OCI-LY1 (cell line): ENCODE data around the gene GCLC.

Experiments
- H2AFZ ChIP-seq: fragments of 200-600 bp; sonication (generic), shearing (Covaris generic); 2 replicates; pipeline ENCODE4 v1.6.0; 2014; ENCODE audit warnings: antibody characterized with exemption, mild to moderate bottlenecking, low read length
- H3F3A ChIP-seq: fragments of 200-600 bp; sonication (generic), shearing (Covaris generic); 2 replicates; pipeline ENCODE4 v1.6.0; 2014; ENCODE audit warnings: mild to moderate bottlenecking, antibody characterized with exemption, low read length, moderate library complexity; ENCODE audit not compliant: insufficient read depth
- H3K27ac ChIP-seq: fragments of 200-600 bp; sonication (generic); 2 replicates; pipeline ENCODE4 v1.5.1; 2014; ENCODE audit warnings: low read length, mixed run types, mild to moderate bottlenecking, low read depth; ENCODE audit not compliant: poor library complexity, severe bottlenecking
- H3K27me3 ChIP-seq: fragments of 200-600 bp; sonication (generic); 2 replicates; pipeline ENCODE4 v1.6.0; 2014; ENCODE audit warnings: antibody characterized with exemption, mild to moderate bottlenecking, low read length, moderate library complexity; ENCODE audit not compliant: insufficient read depth
- H3K36me3 ChIP-seq: fragments of 200-600 bp; sonication (generic); 2 replicates; pipeline ENCODE4 v1.6.1; 2014; ENCODE audit warnings: mild to moderate bottlenecking, antibody characterized with exemption, low read length, moderate library complexity, mixed read lengths; ENCODE audit not compliant: insufficient read depth
- H3K4me1 ChIP-seq: fragments of 200-600 bp; sonication (generic); 2 replicates; pipeline ENCODE4 v1.5.1; 2014; ENCODE audit warnings: mild to moderate bottlenecking, low read length, moderate library complexity; ENCODE audit not compliant: insufficient read depth, severe bottlenecking
- H3K4me2 ChIP-seq: fragments of 200-600 bp; sonication (generic), shearing (Covaris generic); 2 replicates; pipeline ENCODE4 v1.6.1; 2014; ENCODE audit warnings: low read length
- H3K4me3 ChIP-seq: fragments of 200-600 bp; sonication (generic); 2 replicates; pipeline ENCODE4 v1.5.1; 2014; ENCODE audit warnings: low read length, low read depth, mild to moderate bottlenecking, mixed read lengths; ENCODE audit not compliant: poor library complexity, severe bottlenecking
- H3K79me2 ChIP-seq: fragments of 200-600 bp; shearing (Covaris generic); 2 replicates; pipeline ENCODE4 v1.6.1; 2016; ENCODE audit warnings: mixed run types, low read length, mixed read lengths; ENCODE audit not compliant: insufficient read depth
- H3K9ac ChIP-seq: fragments of 200-600 bp; sonication (generic), shearing (Covaris generic); 2 replicates; pipeline ENCODE4 v1.6.1; 2014; ENCODE audit warnings: mild to moderate bottlenecking, low read length, mixed read lengths
- H3K9me2 ChIP-seq: fragments of 200-600 bp; sonication (generic), shearing (Covaris generic); 2 replicates; pipeline ENCODE4 v1.6.1; 2014; ENCODE audit warnings: low read depth, mild to moderate bottlenecking, low read length, mixed read lengths
- H3K9me3 ChIP-seq: fragments of 200-600 bp; shearing (Covaris generic); 2 replicates; pipeline ENCODE4 v1.6.1; 2014; ENCODE audit warnings: low read length, mixed read lengths
- H4K20me1 ChIP-seq: fragments of 200-600 bp; sonication (generic), shearing (Covaris generic); 2 replicates; pipeline ENCODE4 v1.6.0; 2016; ENCODE audit warnings: mild to moderate bottlenecking, low read length; ENCODE audit not compliant: insufficient read depth
- EZH2 ChIP-seq: fragments of 200-600 bp; sonication (generic), shearing (Covaris generic); IDR thresholded peaks from 2 replicates; pipeline ENCODE4 v1.8.0; 2017; ENCODE audit warnings: borderline replicate concordance, mixed run types, mild to moderate bottlenecking, antibody characterized with exemption, low read length, moderate library complexity, mixed read lengths
- TF ChIP-seq, protein P1 (sequence below): fragments of 200-600 bp; sonication (generic), shearing (Covaris generic); IDR thresholded peaks from 2 replicates; pipeline ENCODE4 v1.5.1; 2017; ENCODE audit warnings: mild to moderate bottlenecking, antibody characterized with exemption, low read length, moderate library complexity, mixed read lengths

GCLC gene

DNA sequence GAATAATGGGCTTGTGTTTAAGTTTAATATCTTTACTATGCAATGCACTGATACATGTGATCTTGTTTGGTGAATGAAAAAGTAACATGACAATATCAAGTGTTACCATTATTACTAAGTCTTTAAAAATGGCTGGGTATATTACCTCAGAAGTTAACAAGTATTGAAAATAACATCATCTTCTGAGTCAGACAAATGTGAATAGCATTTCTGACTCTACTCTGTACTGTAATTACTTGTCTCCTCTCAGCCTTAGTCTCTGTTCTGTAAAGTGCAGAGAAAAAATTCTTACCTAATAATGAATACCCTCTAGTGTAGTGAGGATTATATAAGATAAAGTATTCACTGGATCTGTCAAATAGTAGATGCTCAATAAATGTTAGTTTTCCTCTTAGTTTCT is 47.0 kb upstream of the GCLC start:
- no peak overlapping the region for H3K9ac ChIP-seq
- no peak for TF ChIP-seq EZH2
- TF ChIP-seq, protein P1, sequence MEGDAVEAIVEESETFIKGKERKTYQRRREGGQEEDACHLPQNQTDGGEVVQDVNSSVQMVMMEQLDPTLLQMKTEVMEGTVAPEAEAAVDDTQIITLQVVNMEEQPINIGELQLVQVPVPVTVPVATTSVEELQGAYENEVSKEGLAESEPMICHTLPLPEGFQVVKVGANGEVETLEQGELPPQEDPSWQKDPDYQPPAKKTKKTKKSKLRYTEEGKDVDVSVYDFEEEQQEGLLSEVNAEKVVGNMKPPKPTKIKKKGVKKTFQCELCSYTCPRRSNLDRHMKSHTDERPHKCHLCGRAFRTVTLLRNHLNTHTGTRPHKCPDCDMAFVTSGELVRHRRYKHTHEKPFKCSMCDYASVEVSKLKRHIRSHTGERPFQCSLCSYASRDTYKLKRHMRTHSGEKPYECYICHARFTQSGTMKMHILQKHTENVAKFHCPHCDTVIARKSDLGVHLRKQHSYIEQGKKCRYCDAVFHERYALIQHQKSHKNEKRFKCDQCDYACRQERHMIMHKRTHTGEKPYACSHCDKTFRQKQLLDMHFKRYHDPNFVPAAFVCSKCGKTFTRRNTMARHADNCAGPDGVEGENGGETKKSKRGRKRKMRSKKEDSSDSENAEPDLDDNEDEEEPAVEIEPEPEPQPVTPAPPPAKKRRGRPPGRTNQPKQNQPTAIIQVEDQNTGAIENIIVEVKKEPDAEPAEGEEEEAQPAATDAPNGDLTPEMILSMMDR = no peak
- H3K27me3 ChIP-seq = no peaks in the 10 kb centered on the region
- H3K9me2 ChIP-seq = no peaks in the 10 kb centered on the region
- H3K4me3 ChIP-seq = no peak overlapping the region
- H3K79me2 ChIP-seq = no peaks in the 10 kb centered on the region
- no peaks in the 10 kb centered on the region for H3F3A ChIP-seq
- peaks cover 3% of the 10 kb centered on the region; the same call in 1 of the 2 replicates for H3K9me3 ChIP-seq
- H3K27ac ChIP-seq = no peak overlapping the region
- H3K4me2 ChIP-seq = no peak overlapping the region
- no peak overlapping the region for H2AFZ ChIP-seq
- H4K20me1 ChIP-seq = no peaks in the 10 kb centered on the region
- no peaks in the 10 kb centered on the region for H3K36me3 ChIP-seq
- H3K4me1 ChIP-seq = peaks cover 23% of the 10 kb centered on the region

DNA sequence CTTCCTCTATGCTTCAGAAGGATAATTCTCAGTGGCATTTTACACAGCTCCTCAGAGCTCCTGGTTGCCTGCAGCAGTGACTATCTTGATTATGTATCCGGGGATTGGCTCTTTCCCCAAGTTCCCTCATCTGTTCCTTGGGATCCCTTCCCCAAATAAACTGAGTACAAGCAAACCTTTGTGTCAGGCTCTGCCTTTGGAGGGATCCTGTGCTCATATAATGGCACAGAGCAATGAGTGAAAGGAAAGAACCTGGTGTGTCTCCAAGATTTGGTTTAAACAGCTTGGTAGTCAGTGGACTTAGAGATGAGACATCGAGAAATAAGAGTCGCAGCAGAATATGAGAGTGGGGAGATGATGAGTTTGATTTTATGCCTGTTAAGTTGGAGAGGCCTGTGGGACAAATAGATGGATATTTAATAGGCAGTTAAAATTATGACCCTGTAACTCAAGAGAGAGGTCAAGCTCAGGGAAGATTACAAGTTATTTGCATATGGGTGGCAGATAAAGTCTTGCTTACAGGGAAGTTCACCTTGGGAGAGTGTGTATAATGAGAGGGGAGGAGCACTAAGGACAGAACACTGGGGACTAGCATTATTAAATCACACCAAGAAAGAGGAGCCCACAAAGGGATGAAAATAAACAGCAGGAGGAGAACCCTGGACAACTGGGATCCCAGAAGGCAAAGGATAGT is 44.1 kb upstream of the GCLC start:
- no peaks in the 10 kb centered on the region for H3F3A ChIP-seq
- no peak for TF ChIP-seq EZH2
- TF ChIP-seq, protein P1 = no peak
- H3K9ac ChIP-seq = no peak overlapping the region
- H3K27ac ChIP-seq = peak overlapping the region; percentile 74
- H3K9me2 ChIP-seq = no peaks in the 10 kb centered on the region
- no peak overlapping the region for H3K4me3 ChIP-seq
- H3K79me2 ChIP-seq = no peaks in the 10 kb centered on the region
- no peaks in the 10 kb centered on the region for H4K20me1 ChIP-seq
- H3K4me1 ChIP-seq = peaks cover 41% of the 10 kb centered on the region
- no peak overlapping the region for H2AFZ ChIP-seq
- H3K36me3 ChIP-seq = no peaks in the 10 kb centered on the region
- H3K9me3 ChIP-seq = no peaks in the 10 kb centered on the region
- H3K4me2 ChIP-seq = peak overlapping the region; percentile 17; the same call in 1 of the 2 replicates
- no peaks in the 10 kb centered on the region for H3K27me3 ChIP-seq

DNA sequence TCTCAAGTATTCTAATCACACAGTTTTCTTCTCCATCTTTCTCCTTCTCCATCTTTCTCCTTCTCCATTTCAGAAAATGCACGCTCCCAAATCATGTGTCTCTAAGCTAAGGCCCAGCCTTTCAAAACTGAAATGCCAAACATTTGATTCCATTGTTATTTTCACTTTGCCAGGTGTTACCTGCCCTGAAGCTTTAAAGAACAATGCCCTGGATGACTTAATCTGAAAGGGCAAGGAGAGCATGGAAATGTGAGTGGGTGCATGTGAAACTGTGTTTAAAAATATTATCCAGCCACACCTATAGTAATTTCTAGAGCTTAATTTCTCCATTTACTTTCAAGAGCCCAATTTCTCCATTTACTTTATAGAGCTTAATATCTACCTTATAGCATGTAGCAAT is 42.4 kb upstream of the GCLC start:
- Histone ChIP-seq H3K36me3 (no peaks in the 10 kb centered on the region), H3K4me1 (peaks cover 46% of the 10 kb centered on the region), H3K79me2 (no peaks in the 10 kb centered on the region), H3K27ac (peak overlapping the region; percentile 7), H3K9me2 (no peaks in the 10 kb centered on the region), H3K9me3 (no peaks in the 10 kb centered on the region), H4K20me1 (no peaks in the 10 kb centered on the region), H2AFZ (no peak overlapping the region), H3K4me3 (no peak overlapping the region), H3K4me2 (no peak overlapping the region), H3K27me3 (no peaks in the 10 kb centered on the region), H3F3A (no peaks in the 10 kb centered on the region), H3K9ac (no peak overlapping the region)
- TF ChIP-seq, protein P1 = no peak
- no peak for TF ChIP-seq EZH2
